IPS DF 6.9 (cell line): ENCODE measurements around the gene NHS.
A peak's percentile ranks its signal among the peaks of the same experiment; 100 is the strongest.

ENCODE experiments used
- DNase-seq: peaks from one replicate; pipeline ENCODE4 v3.0.0-alpha.2; 2013; ENCODE audit warnings: low read depth, low spot score
- H3K27ac ChIP-seq: one replicate; pipeline ENCODE4 v1.5.1; 2013; ENCODE audit warnings: low read length, control low read depth
- H3K27me3 ChIP-seq: 2 replicates; pipeline ENCODE4 v1.6.1; 2013; ENCODE audit warnings: mild to moderate bottlenecking, low read length; ENCODE audit not compliant: control insufficient read depth, insufficient read depth
- H3K36me3 ChIP-seq: 2 replicates; pipeline ENCODE4 v1.6.1; 2013; ENCODE audit warnings: low read length; ENCODE audit not compliant: control insufficient read depth, insufficient read depth
- H3K4me1 ChIP-seq: 2 replicates; pipeline ENCODE4 v1.6.1; 2013; ENCODE audit warnings: low read length; ENCODE audit not compliant: control insufficient read depth, insufficient read depth
- H3K4me3 ChIP-seq: 2 replicates; pipeline ENCODE4 v1.5.1; 2013; ENCODE audit warnings: mild to moderate bottlenecking, low read length
- H3K9me3 ChIP-seq: 2 replicates; pipeline ENCODE4 v1.6.1; 2013; ENCODE audit warnings: low read length, inconsistent platforms; ENCODE audit not compliant: control insufficient read depth, insufficient read depth
- WGBS: extraction: QIAGEN DNeasy Blood & Tissue Kit; methylation state at CpG from one replicate; pipeline ENCODE4 v1.1.7; 2013; ENCODE audit warnings: mixed read lengths, missing lambda C conversion rate; ENCODE audit not compliant: insufficient read length, insufficient coverage; 5-methylcytosine and 5-hydroxymethylcytosine counted together

The NHS gene

DNA sequence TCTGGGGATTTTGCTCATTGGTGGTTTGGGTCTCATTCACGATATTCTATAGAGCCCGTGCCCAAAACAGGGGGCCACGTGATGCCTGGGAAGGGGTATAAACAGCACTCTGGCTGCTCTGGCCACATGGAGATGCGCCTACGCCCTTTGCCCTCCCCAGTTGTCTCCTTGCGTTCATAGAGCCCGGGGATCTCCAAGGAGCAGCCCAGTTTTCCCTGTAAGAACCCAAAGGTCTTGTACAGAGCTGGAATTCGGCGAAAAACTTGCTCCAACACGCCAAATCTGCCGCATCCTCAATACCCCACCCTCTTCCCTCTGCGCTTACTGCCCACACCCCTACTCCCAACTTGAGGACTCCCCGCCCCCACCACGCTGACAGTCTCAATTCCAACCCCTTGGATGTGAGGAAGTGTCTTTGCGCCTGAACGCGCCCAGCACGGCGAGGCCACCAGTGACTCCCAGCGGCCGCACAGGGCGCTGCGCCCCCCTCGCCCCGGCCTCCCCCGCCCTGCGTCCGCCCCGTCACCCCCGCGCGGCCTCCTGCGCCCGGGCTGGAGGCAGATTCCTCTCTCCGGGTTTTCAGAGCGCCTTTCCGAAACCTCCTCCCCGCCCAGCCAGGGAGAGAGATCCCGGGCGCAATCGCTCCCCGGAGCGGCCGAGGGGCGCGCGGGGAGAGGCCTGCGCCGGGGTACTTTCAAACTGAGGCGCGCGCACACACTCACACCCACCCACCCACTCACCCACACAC is at the start of gene NHS:
Gene NHS (plus strand): TSS at position 582 of the 748 bp plus-strand sequence. CDS start 558 bp downstream, outside the sequence.
- Histone ChIP-seq H3K4me3 (peak within 1 kb of the TSS; percentile 73), H3K4me1 (peaks cover 2% of the 10 kb centered on the region; the same call in 1 of the 2 replicates), H3K27ac (no peak within 1 kb of the TSS), H3K36me3 (no peaks in the 10 kb centered on the region), H3K27me3 (peaks cover 14% of the 10 kb centered on the region), H3K9me3 (no peaks in the 10 kb centered on the region)
- no CpG with 5 or more reads among the region's 52 CpGs for WGBS
- no peak for DNase-seq

DNA sequence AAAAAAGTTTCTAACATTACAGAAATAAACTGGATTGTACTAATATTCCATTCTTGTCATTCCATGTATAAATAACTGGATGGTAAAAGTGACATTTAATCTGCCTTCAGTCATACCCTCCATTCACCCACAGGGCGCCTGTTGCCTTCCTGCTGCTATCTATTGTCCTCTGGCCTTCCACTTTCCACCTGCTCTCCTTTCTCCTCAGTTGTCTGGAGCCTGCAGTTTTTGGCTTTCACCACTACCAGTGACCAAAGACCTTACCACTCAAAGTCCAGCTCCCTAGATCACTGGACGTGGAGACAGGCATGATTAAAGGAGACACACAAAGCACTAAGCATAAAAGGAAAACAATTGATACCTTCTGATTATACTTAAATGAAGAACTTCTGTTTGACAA is 46.2 kb upstream of the NHS start:
- no peaks in the 10 kb centered on the region for H3K27me3 ChIP-seq
- DNase-seq, result no peak
- no CpG with 5 or more reads among the region's 2 CpGs for WGBS

DNA sequence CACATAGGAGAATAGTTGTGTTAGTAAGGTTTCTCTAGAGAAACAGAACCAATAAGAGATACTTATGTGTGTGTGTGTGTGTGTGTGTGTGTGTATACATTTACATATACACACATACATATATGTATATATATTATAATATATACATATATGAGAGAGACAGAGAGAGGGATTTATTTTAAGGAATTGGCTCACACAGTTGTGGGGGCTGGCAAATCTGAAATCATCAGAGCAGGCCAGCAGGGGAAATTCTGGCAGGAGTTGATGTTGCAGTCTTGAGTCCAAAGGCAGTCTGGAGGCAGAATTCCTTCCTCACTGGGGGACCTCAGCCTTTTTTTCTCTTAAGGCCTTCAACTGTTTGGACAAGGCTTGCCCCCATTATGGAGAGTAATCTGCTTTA is 38.6 kb upstream of the NHS start:
- H3K9me3 ChIP-seq, result no peaks in the 10 kb centered on the region
- H3K36me3 ChIP-seq, result no peaks in the 10 kb centered on the region
- DNase-seq, result no peak
- no peaks in the 10 kb centered on the region for H3K27me3 ChIP-seq
- no peak overlapping the region for H3K4me3 ChIP-seq
- H3K27ac ChIP-seq, result no peak overlapping the region
- no peaks in the 10 kb centered on the region for H3K4me1 ChIP-seq

More for the DNA sequence above, 46.2 kb upstream of the NHS start:
- Histone ChIP-seq H3K27ac (no peak overlapping the region), H3K36me3 (no peaks in the 10 kb centered on the region), H3K9me3 (no peaks in the 10 kb centered on the region), H3K4me1 (no peaks in the 10 kb centered on the region), H3K4me3 (no peak overlapping the region)

GRCh38 chrX:17355976-17356375 is 19.0 kb upstream of the NHS start:
- no CpG with 5 or more reads among the region's 4 CpGs for whole genome bisulfite sequencing
- H3K9me3 ChIP-seq, result no peaks in the 10 kb centered on the region
- no peaks in the 10 kb centered on the region for H3K27me3 ChIP-seq
- no peak overlapping the region for H3K27ac ChIP-seq
- H3K4me1 ChIP-seq, result no peaks in the 10 kb centered on the region
- H3K4me3 ChIP-seq, result no peak overlapping the region
- DNase-seq, result no peak
- H3K36me3 ChIP-seq, result no peaks in the 10 kb centered on the region

- DNase-seq, result no peak
- no peak overlapping the region for H3K27ac ChIP-seq
- H3K4me3 ChIP-seq, result no peak overlapping the region
- WGBS, result no CpG with 5 or more reads among the region's 3 CpGs
- no peaks in the 10 kb centered on the region for H3K36me3 ChIP-seq
- no peaks in the 10 kb centered on the region for H3K9me3 ChIP-seq
- no peaks in the 10 kb centered on the region for H3K4me1 ChIP-seq
- no peaks in the 10 kb centered on the region for H3K27me3 ChIP-seq
Measured at GRCh38 chrX:17359500-17359899, 15.5 kb upstream of the NHS start.

GRCh38 chrX:17361620-17362019 is 13.4 kb upstream of the NHS start:
- H3K36me3 ChIP-seq, result no peaks in the 10 kb centered on the region
- H3K4me1 ChIP-seq, result no peaks in the 10 kb centered on the region
- WGBS, result no CpG with 5 or more reads among the region's 14 CpGs
- DNase-seq, result no peak
- H3K27me3 ChIP-seq, result no peaks in the 10 kb centered on the region
- no peak overlapping the region for H3K27ac ChIP-seq
- no peak overlapping the region for H3K4me3 ChIP-seq
- H3K9me3 ChIP-seq, result no peaks in the 10 kb centered on the region

DNA sequence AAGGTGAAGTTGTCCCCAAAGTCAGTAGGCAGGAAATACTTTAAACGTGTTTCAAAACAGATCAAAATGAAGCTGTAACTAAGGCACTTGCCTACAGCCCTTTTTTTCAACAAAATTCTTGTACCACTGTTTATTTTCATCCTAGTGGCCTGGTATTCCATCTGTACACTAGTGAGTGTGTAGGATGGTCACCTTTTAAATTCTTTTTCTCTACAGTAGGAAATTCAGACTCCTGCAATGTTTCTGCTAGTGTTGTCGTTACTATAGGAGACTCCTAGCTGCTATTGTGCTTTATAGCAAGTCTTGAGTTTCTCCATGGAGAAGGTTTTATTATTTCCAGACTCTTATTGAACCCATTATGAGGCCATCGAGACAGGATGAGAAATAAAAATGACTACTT is 7.0 kb upstream of the NHS start:
- H3K27ac ChIP-seq, result no peak overlapping the region
- no peak overlapping the region for H3K4me3 ChIP-seq
- no peaks in the 10 kb centered on the region for H3K36me3 ChIP-seq
- H3K4me1 ChIP-seq, result no peaks in the 10 kb centered on the region
- H3K27me3 ChIP-seq, result no peaks in the 10 kb centered on the region
- no CpG with 5 or more reads among the region's 3 CpGs for WGBS
- DNase-seq, result no peak
- no peaks in the 10 kb centered on the region for H3K9me3 ChIP-seq

DNA sequence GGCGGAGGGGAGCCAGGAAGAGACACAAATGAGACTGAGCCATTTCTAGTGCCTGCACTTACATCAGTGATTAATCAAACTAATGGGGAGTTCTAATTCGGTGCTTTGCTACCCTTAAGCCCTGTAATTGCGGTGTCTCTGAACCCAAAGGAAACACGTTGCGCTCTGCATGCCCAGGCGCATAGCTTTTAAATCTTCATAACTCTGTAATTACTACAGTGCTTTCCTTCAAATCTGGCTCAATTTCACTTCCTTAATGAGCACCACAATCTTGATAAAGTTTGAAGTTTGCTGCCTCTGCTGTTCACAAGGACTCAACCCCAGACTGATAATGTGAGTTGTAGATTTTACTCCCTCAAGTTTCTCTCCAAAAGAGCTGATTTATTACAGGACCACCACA is 5.7 kb upstream of the NHS start:
- Histone ChIP-seq H3K27me3 (no peaks in the 10 kb centered on the region), H3K36me3 (no peaks in the 10 kb centered on the region), H3K4me1 (no peaks in the 10 kb centered on the region), H3K4me3 (no peak overlapping the region), H3K27ac (no peak overlapping the region), H3K9me3 (no peaks in the 10 kb centered on the region)
- no peak for DNase-seq
- no CpG with 5 or more reads among the region's 6 CpGs for WGBS

DNA sequence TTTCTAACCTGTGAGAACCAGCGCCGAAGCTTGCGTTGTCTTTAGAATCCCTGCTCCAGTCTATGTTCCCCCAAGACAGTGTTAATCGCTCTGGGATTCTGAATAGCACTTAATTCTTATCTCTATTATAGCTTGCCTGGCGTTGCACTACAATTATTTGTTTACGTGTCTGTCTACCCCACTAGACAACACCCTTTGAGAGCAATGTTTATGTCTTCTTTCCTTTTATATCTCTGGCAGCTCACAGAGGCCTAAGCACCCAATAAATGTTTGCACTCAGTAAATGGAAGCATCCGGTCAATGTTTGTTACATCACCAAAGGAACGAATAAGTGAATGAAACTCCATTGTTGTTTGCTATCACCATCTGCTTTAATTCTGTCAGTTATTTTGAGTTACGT is 4.8 kb upstream of the NHS start:
- DNase-seq, result no peak
- H3K9me3 ChIP-seq, result no peaks in the 10 kb centered on the region
- H3K27ac ChIP-seq, result no peak overlapping the region
- no peaks in the 10 kb centered on the region for H3K27me3 ChIP-seq
- H3K36me3 ChIP-seq, result no peaks in the 10 kb centered on the region
- no peaks in the 10 kb centered on the region for H3K4me1 ChIP-seq
- no CpG with 5 or more reads among the region's 9 CpGs for WGBS
- H3K4me3 ChIP-seq, result no peak overlapping the region

DNA sequence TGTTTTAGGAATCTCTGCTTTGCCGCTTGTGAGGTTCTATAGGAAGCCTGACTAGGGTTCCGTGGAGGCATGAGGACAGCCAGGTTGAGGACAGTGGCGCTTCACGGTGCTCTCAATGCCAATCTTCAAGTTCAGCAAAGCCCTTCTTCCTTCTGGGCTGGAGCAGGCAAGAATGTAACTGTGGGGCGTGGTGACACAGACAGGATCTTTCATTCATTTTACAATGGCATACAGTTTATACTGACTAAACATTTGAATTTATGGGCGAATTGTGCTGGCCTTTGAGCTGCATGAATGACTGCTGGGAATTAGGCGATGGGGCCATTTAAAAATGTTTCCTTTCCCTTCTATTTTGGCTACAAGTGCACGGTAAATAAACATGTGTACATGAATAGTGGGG is 2.9 kb upstream of the NHS start:
- no peaks in the 10 kb centered on the region for H3K4me1 ChIP-seq
- no peak for DNase-seq
- no peaks in the 10 kb centered on the region for H3K36me3 ChIP-seq
- no peaks in the 10 kb centered on the region for H3K9me3 ChIP-seq
- no peak overlapping the region for H3K4me3 ChIP-seq
- H3K27ac ChIP-seq, result no peak overlapping the region
- WGBS, result no CpG with 5 or more reads among the region's 8 CpGs
- peaks cover 8% of the 10 kb centered on the region for H3K27me3 ChIP-seq

DNA sequence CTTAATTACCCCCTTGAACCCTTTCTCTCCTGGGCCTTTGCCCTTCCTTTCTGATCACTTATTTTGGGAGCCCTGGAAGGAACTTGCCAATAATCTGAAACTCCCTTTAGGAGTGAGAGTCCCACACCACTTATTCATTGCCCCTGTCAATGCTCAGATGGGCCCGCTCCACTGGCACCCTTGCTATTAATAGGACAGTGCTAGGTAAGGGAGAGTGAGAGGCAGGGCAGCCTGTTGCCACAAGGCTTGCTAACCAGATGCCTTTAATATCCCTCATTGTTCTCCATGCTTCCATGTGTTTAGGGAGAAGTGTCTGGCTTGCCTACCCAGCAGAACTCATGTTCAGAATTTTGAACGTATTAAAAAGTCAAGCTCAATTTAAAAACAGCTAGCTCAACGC is 1.7 kb upstream of the NHS start:
- H3K27ac ChIP-seq, result no peak overlapping the region
- H3K36me3 ChIP-seq, result no peaks in the 10 kb centered on the region
- H3K9me3 ChIP-seq, result no peaks in the 10 kb centered on the region
- H3K4me3 ChIP-seq, result no peak overlapping the region
- no CpG with 5 or more reads among the region's 3 CpGs for WGBS
- H3K4me1 ChIP-seq, result peaks cover 2% of the 10 kb centered on the region; the same call in 1 of the 2 replicates
- DNase-seq, result no peak
- peaks cover 14% of the 10 kb centered on the region for H3K27me3 ChIP-seq
